Stimulated activated CD4-positive, alpha-beta T cell treated with anti-CD3 and anti-CD28 coated beads, TNF-alpha, amount 100 ng/mL, for 4 hours (primary cell): ENCODE results near the gene NAP1L3.

Experiments used
- DNase-seq, 3 experiments: peaks; one replicate each; pipeline ENCODE4 v3.0.0-alpha.2; 2020; ENCODE audit warnings: low read depth in 3 of 3

The NAP1L3 gene

DNA sequence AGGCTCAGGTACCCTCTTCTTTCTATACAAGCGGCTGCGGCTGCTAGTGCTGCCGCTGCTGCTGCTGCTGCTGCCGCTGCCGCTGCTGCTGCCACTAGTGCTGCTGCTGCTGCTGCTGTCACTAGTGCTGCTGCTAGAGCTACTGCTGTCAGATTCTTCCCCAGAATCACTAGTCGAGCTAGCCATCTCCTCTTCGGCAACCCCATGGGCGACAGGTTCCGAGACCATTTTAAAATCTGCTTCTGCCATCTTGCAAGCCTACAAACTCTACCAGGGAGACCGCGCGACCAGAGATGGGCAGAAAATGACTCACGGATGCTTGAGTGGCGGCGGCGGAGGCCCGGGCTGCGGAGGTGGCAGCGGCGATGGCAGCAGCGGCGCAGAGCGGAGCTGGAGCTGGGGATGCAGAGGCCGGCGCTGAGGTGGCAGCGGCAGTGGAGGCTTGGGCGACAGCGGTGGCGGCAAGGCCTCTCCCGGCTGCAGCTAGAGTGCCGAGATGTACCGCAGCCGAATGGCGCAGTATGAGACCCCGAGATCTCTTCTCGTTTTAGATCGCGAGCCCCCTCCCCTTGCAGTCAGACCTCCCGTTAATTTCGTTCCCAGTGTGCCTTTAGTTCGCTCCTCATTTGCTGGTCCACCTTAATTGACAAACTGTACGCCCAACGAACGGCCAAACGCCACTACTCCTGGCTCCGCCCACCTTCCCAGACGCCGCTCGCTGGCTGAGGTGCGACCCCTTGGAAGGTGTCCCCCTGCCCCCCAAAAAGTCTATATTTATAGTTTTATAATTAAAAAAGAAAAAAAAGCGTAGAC, at the start of gene NAP1L3:
Gene NAP1L3 (minus strand): TSS at position 523 of the 813 bp plus-strand sequence. CDS start 274 bp downstream, at position 249.
- peak; percentile 23 to 38 (median 26) for DNase-seq

DNA sequence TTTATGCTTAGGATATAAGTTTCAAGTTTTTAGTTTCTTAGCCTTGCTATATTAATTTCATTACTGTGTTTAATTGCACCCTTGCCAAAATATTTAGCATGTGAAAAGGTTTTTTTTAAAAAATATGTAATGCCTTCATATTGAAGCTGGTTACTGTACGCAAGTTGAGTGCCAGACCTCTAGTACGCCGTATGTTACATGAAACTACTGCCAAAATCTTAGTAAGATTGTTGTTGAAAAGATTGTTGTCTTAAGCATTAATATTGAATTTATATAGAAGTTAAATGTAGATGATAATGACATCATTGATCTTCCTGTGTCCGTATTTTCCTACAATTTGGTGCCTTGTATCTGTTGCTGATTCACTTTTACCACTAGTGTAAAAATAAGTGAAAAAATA, 37.7 kb upstream of the NAP1L3 start:
- DNase-seq = no peak

DNA sequence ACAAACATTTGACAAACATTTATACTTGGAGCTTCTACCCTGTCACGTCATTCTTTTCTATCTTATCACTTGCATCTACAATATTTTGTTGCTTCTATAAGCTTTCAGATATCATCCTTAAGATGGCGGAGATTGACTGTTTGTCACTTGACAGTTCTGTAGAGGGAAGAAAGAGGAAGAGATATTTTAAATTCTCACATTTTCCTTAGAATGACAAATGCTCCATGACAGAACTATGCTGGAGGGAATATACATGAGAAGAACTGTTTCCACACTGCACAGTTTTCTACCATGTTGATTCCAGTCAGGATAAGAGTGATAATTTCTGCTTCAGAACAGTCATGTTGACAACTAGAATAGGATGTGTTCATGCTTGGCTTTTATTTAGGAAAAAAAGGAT, 30.3 kb upstream of the NAP1L3 start:
- DNase-seq = no peak

DNA sequence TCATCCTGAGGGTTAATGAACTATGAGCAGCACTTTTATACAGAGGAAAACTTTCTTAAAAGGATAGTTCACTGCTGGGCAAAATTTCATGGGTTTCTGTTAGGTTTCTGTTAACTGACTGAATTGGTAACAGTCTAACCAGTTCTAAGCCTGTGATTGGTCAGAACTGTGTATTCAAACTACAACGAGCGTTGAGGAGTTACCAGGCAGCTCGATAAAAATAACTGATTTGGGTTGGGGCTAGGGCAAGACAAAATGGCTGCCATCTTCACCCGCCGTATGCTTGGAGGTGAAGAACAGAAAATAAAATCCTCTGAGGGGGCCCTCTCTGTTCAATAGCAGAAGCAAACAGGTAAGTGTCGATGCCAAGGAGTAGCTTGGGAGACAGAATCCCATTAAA, 22.6 kb upstream of the NAP1L3 start:
- DNase-seq = no peak

- no peak for DNase-seq
Observed at GRCh38 chrX:93673869-93674271, 492 bp upstream of the NAP1L3 start, which contains the start of gene FAM133A. Gene FAM133A (plus strand): TSS chrX:93674206. CDS start chrX:93709420, 35,214 bp downstream.

DNA sequence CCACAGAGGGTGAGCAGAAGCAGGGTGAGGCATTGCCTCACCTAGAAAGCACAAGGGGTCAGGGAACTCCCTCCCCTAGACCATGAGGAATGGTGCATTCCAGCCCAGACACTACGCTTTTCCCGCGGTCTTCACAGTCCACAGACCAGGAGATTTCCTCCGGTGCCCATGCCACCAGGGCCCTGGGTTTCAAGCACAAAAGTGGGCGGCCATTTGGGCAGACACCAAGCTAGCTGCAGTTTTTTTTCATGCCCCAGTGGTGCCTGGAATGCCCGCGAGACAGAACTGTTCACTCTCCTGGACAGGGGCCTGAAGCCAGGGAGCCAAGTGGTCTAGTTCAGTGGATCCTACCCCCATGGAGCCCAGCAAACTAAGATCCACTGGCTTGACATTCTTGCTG, 12.8 kb downstream of the NAP1L3 start:
- no peak for DNase-seq

GRCh38 chrX:93649381-93649780, 24.0 kb downstream of the NAP1L3 start:
- no peak for DNase-seq

DNA sequence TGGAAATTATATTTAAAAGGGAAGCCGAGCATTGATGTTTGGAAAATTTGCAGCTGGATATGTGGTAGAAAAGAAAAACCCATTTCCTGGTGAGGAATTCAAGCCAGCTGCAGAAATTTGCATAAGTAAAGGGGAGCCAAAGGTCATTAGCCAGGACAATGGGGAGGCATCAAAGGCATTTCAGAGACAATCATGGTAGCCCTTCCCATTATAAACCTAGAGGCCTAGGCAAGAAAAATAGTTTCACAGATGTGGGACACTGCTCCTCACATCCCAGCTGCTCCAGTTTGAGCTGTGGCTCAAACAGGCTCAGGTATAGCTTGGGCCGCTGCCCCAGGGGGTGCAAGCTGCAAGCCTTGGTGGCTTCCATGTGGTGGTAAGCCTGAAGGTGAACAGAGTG, 35.8 kb downstream of the NAP1L3 start:
- no peak for DNase-seq
